ENCODE results near the gene KLKB1. TPM values are rescaled to one million over a fixed set of nuclear protein-coding genes. Genes with fewer than 3 reads are reported as not detected.

Gene KLKB1
- polyA plus RNA-seq, 1 donor (not counting 4 experiments of a cell fraction or from before 2014, with no cell fraction given) = 0.04 TPM

GRCh38 chr4:186191200-186192065, 35.9 kb upstream of the KLKB1 start, which contains the start of gene CYP4V2:
Gene CYP4V2, plus strand, starts transcription at chr4:186191567. Its CDS starts 257 bp downstream, at chr4:186191824.
- H3K4me1 ChIP-seq (ENCODE audit: control insufficient read depth, extremely low read depth, insufficient read depth, low read length) = no peaks in the 10 kb centered on the region
- no peaks in the 10 kb centered on the region for H3K9me1 ChIP-seq (ENCODE audit: control insufficient read depth, extremely low read depth, insufficient read depth, low read length)
- no peaks in the 10 kb centered on the region for H4K20me1 ChIP-seq (ENCODE audit: control insufficient read depth, extremely low read depth, insufficient read depth, low read length)
- H2AFZ ChIP-seq (ENCODE audit: control insufficient read depth, low read length) = peak within 1 kb of the TSS; percentile 92
- no peaks in the 10 kb centered on the region for H3K9me3 ChIP-seq (ENCODE audit: control insufficient read depth, low read depth, low read length)
- H3K79me2 ChIP-seq (ENCODE audit: control insufficient read depth, insufficient read depth, low read length) = no peaks in the 10 kb centered on the region
- H3K27ac ChIP-seq (ENCODE audit: control insufficient read depth, insufficient read depth, low read length) = peak within 1 kb of the TSS; percentile 28
- no peak for DNase-seq (ENCODE audit: low read depth, low spot score)
- H3K27me3 ChIP-seq (ENCODE audit: control insufficient read depth, extremely low read depth, insufficient read depth, low read length) = no peaks in the 10 kb centered on the region
- dilution Hi-C loops (cut with MboI; ENCODE audit: extremely low pct_ligation_motif_present, low sequenced_read_pairs) = no loop called here
- peak within 1 kb of the TSS; percentile 67 for H3K9ac ChIP-seq (ENCODE audit: control insufficient read depth, extremely low read depth, insufficient read depth, low read length)
- peaks cover 0 to 2% of the 10 kb centered on the region in 2 experiments for H3K36me3 ChIP-seq (ENCODE audit: control insufficient read depth in 2 of 2, extremely low read depth in 1 of 2, insufficient read depth in 2 of 2, low read length in 2 of 2)
- peak within 1 kb of the TSS; percentile 63 to 82 (median 80) for H3K4me3 ChIP-seq (ENCODE audit: control insufficient read depth in 2 of 3, extremely low read depth in 1 of 3, insufficient read depth in 2 of 3, low read depth in 1 of 3, low read length in 3 of 3)
- TF ChIP-seq CTCF (optimal IDR thresholded peaks at IDR 0.05 in 1 of 3, IDR thresholded peaks at IDR 0.05 in 1 of 3, conservative IDR thresholded peaks at IDR 0.05 in 1 of 3; ENCODE audit: extremely low read depth in 1 of 3, insufficient read depth in 2 of 3, low read length in 3 of 3) = peak in 2 of 3 experiments; percentile 25 to 44
- no peak for TF ChIP-seq EZH2 (IDR thresholded peaks at IDR 0.05; ENCODE audit: low read length)
- no peak for FAIRE-seq
- H3K4me2 ChIP-seq (ENCODE audit: control insufficient read depth, extremely low read depth, insufficient read depth, low read depth, low read length) = peak within 1 kb of the TSS; percentile 92

- H4K20me1 ChIP-seq (ENCODE audit: control insufficient read depth, extremely low read depth, insufficient read depth, low read length) = no peaks in the 10 kb centered on the region
- H3K27ac ChIP-seq (ENCODE audit: control insufficient read depth, insufficient read depth, low read length) = peak overlapping the region; percentile 28
- FAIRE-seq (no peak), DNase-seq (ENCODE audit: low read depth, low spot score) (no peak)
- no peaks in the 10 kb centered on the region for H3K9me3 ChIP-seq (ENCODE audit: control insufficient read depth, low read depth, low read length)
- no peak for TF ChIP-seq EZH2 (IDR thresholded peaks at IDR 0.05; ENCODE audit: low read length)
- TF ChIP-seq CTCF (optimal IDR thresholded peaks at IDR 0.05 in 1 of 3, IDR thresholded peaks at IDR 0.05 in 1 of 3, conservative IDR thresholded peaks at IDR 0.05 in 1 of 3; ENCODE audit: extremely low read depth in 1 of 3, insufficient read depth in 2 of 3, low read length in 3 of 3) = no peak
- H3K27me3 ChIP-seq (ENCODE audit: control insufficient read depth, extremely low read depth, insufficient read depth, low read length) = no peaks in the 10 kb centered on the region
- no peaks in the 10 kb centered on the region for H3K4me1 ChIP-seq (ENCODE audit: control insufficient read depth, extremely low read depth, insufficient read depth, low read length)
- peaks cover 0 to 3% of the 10 kb centered on the region in 2 experiments for H3K36me3 ChIP-seq (ENCODE audit: control insufficient read depth in 2 of 2, extremely low read depth in 1 of 2, insufficient read depth in 2 of 2, low read length in 2 of 2)
- peak overlapping the region; percentile 63 to 82 (median 80) for H3K4me3 ChIP-seq (ENCODE audit: control insufficient read depth in 2 of 3, extremely low read depth in 1 of 3, insufficient read depth in 2 of 3, low read depth in 1 of 3, low read length in 3 of 3)
- no peaks in the 10 kb centered on the region for H3K9me1 ChIP-seq (ENCODE audit: control insufficient read depth, extremely low read depth, insufficient read depth, low read length)
- peak overlapping the region; percentile 79 for H3K4me2 ChIP-seq (ENCODE audit: control insufficient read depth, extremely low read depth, insufficient read depth, low read depth, low read length)
- peak overlapping the region; percentile 92 for H2AFZ ChIP-seq (ENCODE audit: control insufficient read depth, low read length)
- peak overlapping the region; percentile 67 for H3K9ac ChIP-seq (ENCODE audit: control insufficient read depth, extremely low read depth, insufficient read depth, low read length)
- no peaks in the 10 kb centered on the region for H3K79me2 ChIP-seq (ENCODE audit: control insufficient read depth, insufficient read depth, low read length)
- dilution Hi-C loops (cut with MboI; ENCODE audit: extremely low pct_ligation_motif_present, low sequenced_read_pairs) = no loop called here
Observed at GRCh38 chr4:186192066-186192612, 35.2 kb upstream of the KLKB1 start.
